Hepatocyte (in vitro differentiated cells): ENCODE measurements around the gene SUCLG2. TPM values are rescaled to one million over a fixed set of nuclear protein-coding genes. Genes with fewer than 3 reads are reported as not detected.

Experiments
- DNase-seq: peaks from one replicate; pipeline ENCODE4 v3.0.0-alpha.2; 2016; ENCODE audit warnings: low spot score
- H2AFZ ChIP-seq: fragments of 200-600 bp; sonication (generic); 2 replicates; pipeline ENCODE4 v1.6.0; 2016; ENCODE audit warnings: antibody characterized with exemption, mild to moderate bottlenecking
- H3K27ac ChIP-seq: fragments of 200-600 bp; sonication (generic); 2 replicates; pipeline ENCODE4 v1.5.1; 2016; ENCODE audit warnings: mild to moderate bottlenecking
- H3K27me3 ChIP-seq: fragments of 200-600 bp; sonication (generic); 2 replicates; pipeline ENCODE4 v1.6.1; 2016
- H3K36me3 ChIP-seq: fragments of 200-600 bp; sonication (generic); replicated peaks from 2 replicates; pipeline ENCODE4 v1.5.1; 2016; ENCODE audit warnings: low read depth; ENCODE audit not compliant: insufficient read depth
- H3K4me1 ChIP-seq: fragments of 200-600 bp; sonication (generic); 2 replicates; pipeline ENCODE4 v1.5.1; 2016; ENCODE audit warnings: mild to moderate bottlenecking, moderate library complexity; ENCODE audit not compliant: insufficient read depth
- H3K4me2 ChIP-seq: fragments of 200-600 bp; sonication (generic); 2 replicates; pipeline ENCODE4 v1.6.0; 2016
- H3K4me3 ChIP-seq: fragments of 200-600 bp; sonication (generic); 2 replicates; pipeline ENCODE4 v1.5.1; 2016; ENCODE audit warnings: mild to moderate bottlenecking
- H3K79me2 ChIP-seq: fragments of 200-600 bp; sonication (generic); 2 replicates; pipeline ENCODE4 v1.6.0; 2017; ENCODE audit warnings: mild to moderate bottlenecking
- H3K9me2 ChIP-seq: fragments of 200-600 bp; sonication (generic); replicated peaks from 2 replicates; pipeline ENCODE4 v1.6.0; 2017; ENCODE audit warnings: mild to moderate bottlenecking; ENCODE audit not compliant: insufficient read depth
- H3K9me3 ChIP-seq: fragments of 200-600 bp; sonication (generic); 2 replicates; pipeline ENCODE4 v1.5.1; 2016; ENCODE audit warnings: low read depth, mild to moderate bottlenecking
- H4K20me1 ChIP-seq: fragments of 200-600 bp; sonication (generic); 2 replicates; pipeline ENCODE4 v1.6.0; 2016; ENCODE audit warnings: mild to moderate bottlenecking; ENCODE audit not compliant: insufficient read depth, poor library complexity, severe bottlenecking
- EZH2 ChIP-seq: fragments of 200-600 bp; sonication (generic); IDR thresholded peaks from 2 replicates; pipeline ENCODE4 v1.6.1; 2016; ENCODE audit warnings: antibody characterized with exemption, mild to moderate bottlenecking, borderline replicate concordance
- EZH2phosphoT487 ChIP-seq: fragments of 200-600 bp; sonication (generic); IDR thresholded peaks from one replicate; pipeline ENCODE4 v1.6.1; 2018; ENCODE audit warnings: antibody characterized with exemption, mild to moderate bottlenecking, low read depth, moderate library complexity; ENCODE audit not compliant: unreplicated experiment, severe bottlenecking
- WGBS: methylation state at CpG from one replicate; pipeline ENCODE4 v1.1.6; 2016; ENCODE audit warnings: low lambda C conversion rate; ENCODE audit errors: missing lambda C conversion rate; 5-methylcytosine and 5-hydroxymethylcytosine counted together
- polyA plus RNA-seq: library from polyadenylated mRNA; unstranded; fragments of >200 nt; fragmentation: Nextera tagmentation; extraction: Ambion mirVana; gene quantifications from 2 replicates; pipeline ENCODE4 v1.2.1, GENCODE V29; 2016
- total RNA-seq: library from RNA; depleted of rRNA; stranded (reverse); fragments of >200 nt; gene quantifications from 2 replicates; pipeline ENCODE4 v1.2.3, GENCODE V29; 2014
- TF ChIP-seq, protein P1 (sequence below): fragments of 200-600 bp; sonication (generic); IDR thresholded peaks from 2 replicates; pipeline ENCODE4 v1.5.1; 2016; ENCODE audit warnings: antibody characterized with exemption, mild to moderate bottlenecking; ENCODE audit not compliant: poor library complexity

SUCLG2 gene
- total and polyA plus RNA-seq, 2 experiments from 2014 or later = 58.0 to 94.2 TPM

DNA sequence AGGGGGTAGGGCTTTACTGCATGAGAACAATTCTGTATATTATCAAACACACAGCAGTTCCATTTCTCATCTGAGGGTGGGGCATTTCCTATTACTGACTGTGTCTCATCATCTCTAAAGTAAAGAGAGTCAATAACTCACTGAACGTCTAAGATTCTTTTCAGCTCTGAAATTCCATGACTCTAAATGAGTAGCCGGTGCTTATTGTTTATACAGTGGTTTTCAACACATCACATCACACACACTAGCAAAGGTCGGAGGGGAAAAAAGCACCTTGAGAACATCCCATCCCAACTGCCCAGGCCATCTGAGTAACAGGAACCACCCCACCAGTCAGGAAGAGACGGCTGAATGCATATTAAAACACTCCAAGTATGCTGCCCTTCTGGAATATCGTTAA lies 196.0 kb downstream of the SUCLG2 start:
- Histone ChIP-seq H3K4me1 (no peaks in the 10 kb centered on the region), H3K27ac (no peak overlapping the region), H4K20me1 (no peaks in the 10 kb centered on the region), H3K9me3 (no peaks in the 10 kb centered on the region), H3K27me3 (no peaks in the 10 kb centered on the region), H3K79me2 (no peaks in the 10 kb centered on the region), H2AFZ (no peak overlapping the region), H3K4me3 (no peak overlapping the region), H3K9me2 (no peaks in the 10 kb centered on the region), H3K4me2 (no peak overlapping the region), H3K36me3 (no peaks in the 10 kb centered on the region)
- DNase-seq = no peak
- WGBS = 67% methylated on average over 5 of the region's 5 CpGs
- TF ChIP-seq, protein P1, sequence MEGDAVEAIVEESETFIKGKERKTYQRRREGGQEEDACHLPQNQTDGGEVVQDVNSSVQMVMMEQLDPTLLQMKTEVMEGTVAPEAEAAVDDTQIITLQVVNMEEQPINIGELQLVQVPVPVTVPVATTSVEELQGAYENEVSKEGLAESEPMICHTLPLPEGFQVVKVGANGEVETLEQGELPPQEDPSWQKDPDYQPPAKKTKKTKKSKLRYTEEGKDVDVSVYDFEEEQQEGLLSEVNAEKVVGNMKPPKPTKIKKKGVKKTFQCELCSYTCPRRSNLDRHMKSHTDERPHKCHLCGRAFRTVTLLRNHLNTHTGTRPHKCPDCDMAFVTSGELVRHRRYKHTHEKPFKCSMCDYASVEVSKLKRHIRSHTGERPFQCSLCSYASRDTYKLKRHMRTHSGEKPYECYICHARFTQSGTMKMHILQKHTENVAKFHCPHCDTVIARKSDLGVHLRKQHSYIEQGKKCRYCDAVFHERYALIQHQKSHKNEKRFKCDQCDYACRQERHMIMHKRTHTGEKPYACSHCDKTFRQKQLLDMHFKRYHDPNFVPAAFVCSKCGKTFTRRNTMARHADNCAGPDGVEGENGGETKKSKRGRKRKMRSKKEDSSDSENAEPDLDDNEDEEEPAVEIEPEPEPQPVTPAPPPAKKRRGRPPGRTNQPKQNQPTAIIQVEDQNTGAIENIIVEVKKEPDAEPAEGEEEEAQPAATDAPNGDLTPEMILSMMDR = no peak
- TF ChIP-seq EZH2phosphoT487 = no peak
- TF ChIP-seq EZH2 = no peak

DNA sequence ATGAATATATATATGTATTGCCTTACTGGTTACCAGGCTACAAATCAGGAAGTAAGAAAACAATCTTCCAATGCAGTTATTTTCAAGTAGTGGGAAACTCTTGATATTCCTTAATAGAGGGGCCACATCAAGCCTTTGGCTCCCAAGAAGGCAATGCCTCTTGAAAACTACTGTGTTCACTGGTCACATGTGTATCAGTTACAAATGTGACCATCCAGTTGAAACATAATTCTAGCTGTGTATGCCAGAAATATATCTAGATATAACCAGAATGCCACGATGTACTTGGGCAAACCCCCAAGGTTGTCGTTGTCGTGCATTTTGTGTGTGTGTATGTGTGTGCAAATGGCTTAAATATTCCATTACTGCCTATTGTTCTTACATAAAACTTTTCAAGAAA lies 200.8 kb downstream of the SUCLG2 start:
- Histone ChIP-seq H3K9me3 (no peaks in the 10 kb centered on the region), H3K36me3 (no peaks in the 10 kb centered on the region), H3K27ac (no peak overlapping the region), H3K9me2 (no peaks in the 10 kb centered on the region), H3K27me3 (no peaks in the 10 kb centered on the region), H3K4me2 (no peak overlapping the region), H3K4me1 (no peaks in the 10 kb centered on the region), H4K20me1 (no peaks in the 10 kb centered on the region), H3K4me3 (no peak overlapping the region), H3K79me2 (no peaks in the 10 kb centered on the region), H2AFZ (no peak overlapping the region)
- WGBS = 97% methylated on average over 3 of the region's 3 CpGs
- TF ChIP-seq, protein P1 = no peak
- TF ChIP-seq EZH2 (no peak), EZH2phosphoT487 (no peak)
- no peak for DNase-seq

DNA sequence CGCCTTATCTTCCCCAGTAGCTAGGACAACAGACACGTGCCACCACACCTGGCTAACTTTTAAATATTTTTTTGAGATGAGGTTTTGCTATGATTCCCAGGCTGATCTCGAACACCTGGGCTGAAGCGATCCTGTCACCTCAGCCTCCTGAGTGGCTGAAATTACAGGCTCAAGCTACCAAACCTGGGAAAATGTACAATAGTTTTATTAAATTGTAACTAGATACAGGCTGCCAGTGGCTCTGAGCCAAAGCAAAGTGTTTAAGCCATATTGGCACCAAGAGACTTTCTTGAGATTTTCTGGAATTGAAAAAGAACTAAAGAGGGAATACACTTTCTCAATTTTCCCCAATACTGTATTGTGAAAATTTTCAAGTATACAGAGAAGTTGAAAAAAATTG lies 204.3 kb downstream of the SUCLG2 start:
- TF ChIP-seq, protein P1 = no peak
- no peak for TF ChIP-seq EZH2phosphoT487
- TF ChIP-seq EZH2 = no peak
- Histone ChIP-seq H3K9me2 (no peaks in the 10 kb centered on the region), H3K4me2 (no peak overlapping the region), H3K36me3 (no peaks in the 10 kb centered on the region), H3K27ac (no peak overlapping the region), H3K4me1 (no peaks in the 10 kb centered on the region), H3K79me2 (no peaks in the 10 kb centered on the region), H2AFZ (no peak overlapping the region), H4K20me1 (no peaks in the 10 kb centered on the region), H3K9me3 (no peaks in the 10 kb centered on the region), H3K4me3 (no peak overlapping the region), H3K27me3 (no peaks in the 10 kb centered on the region)
- 94% methylated on average over 4 of the region's 4 CpGs for WGBS
- DNase-seq = no peak

GRCh38 chr3:67447393-67447792 lies 207.0 kb downstream of the SUCLG2 start:
- H3K79me2 ChIP-seq = no peaks in the 10 kb centered on the region
- H3K4me2 ChIP-seq = no peak overlapping the region
- DNase-seq = no peak
- H3K4me3 ChIP-seq = no peak overlapping the region
- TF ChIP-seq, protein P1 = no peak
- no peak for TF ChIP-seq EZH2
- no peak for TF ChIP-seq EZH2phosphoT487
- H3K4me1 ChIP-seq = no peaks in the 10 kb centered on the region
- H3K9me3 ChIP-seq = no peaks in the 10 kb centered on the region
- H3K36me3 ChIP-seq = no peaks in the 10 kb centered on the region
- no peaks in the 10 kb centered on the region for H3K9me2 ChIP-seq
- no peaks in the 10 kb centered on the region for H4K20me1 ChIP-seq
- no peak overlapping the region for H3K27ac ChIP-seq
- WGBS = 86% methylated on average over 1 of the region's 1 CpG
- H2AFZ ChIP-seq = no peak overlapping the region
- no peaks in the 10 kb centered on the region for H3K27me3 ChIP-seq
